Subcutaneous adipose tissue (tissue), 4 donors: ENCODE data around the gene CFAP221. TPM values are rescaled to one million over a fixed set of nuclear protein-coding genes. Genes with fewer than 3 reads are reported as not detected.

Experiments used
- CTCF ChIP-seq: fragments of 450-650 bp; IDR thresholded peaks from one replicate; pipeline ENCODE4 v1.5.1; 2016; ENCODE audit warnings: low read depth, mild to moderate bottlenecking, control low read depth, antibody characterized with exemption, moderate library complexity
- total RNA-seq, 4 donors: library from RNA; depleted of rRNA; stranded (reverse); fragments of >200 nt; gene quantifications; one replicate each; pipeline ENCODE4 v1.1.0, GENCODE V29; 2016

Gene CFAP221
- total RNA-seq, 4 donors from 2014 or later, result 1.3 to 1.4 (median 1.3) TPM; not detected in 1

DNA sequence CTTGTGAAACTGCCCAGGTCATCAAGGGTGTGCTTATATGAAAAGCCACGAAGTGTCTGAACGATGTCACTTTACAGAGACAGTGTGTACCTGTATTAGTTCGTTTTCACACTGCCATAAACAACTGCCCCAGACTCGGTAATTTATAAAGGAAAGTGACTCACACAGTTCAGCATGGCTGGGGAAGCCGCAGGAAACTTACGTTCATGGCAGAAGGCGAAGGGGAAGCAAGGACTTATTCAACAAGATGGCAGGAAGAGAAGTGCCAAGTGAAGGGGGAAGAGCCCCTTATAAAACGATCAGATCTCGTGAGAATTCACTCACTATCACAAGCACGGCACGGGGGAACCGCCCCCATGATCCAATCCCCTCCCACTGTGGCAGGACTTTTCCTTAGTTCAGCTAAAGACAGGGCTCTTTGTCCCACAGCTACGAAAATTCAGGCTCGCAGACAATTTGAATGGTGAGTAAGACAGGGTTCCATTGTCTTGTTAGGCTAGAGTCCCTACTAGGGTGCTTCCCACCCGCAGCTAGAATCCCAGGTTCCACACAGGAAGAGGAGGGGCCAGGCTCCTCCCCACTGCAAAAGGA lies 154.9 kb downstream of the CFAP221 start:
- no peak for TF ChIP-seq CTCF

GRCh38 chr2:119700866-119701265 lies 156.6 kb downstream of the CFAP221 start:
- no peak for TF ChIP-seq CTCF

DNA sequence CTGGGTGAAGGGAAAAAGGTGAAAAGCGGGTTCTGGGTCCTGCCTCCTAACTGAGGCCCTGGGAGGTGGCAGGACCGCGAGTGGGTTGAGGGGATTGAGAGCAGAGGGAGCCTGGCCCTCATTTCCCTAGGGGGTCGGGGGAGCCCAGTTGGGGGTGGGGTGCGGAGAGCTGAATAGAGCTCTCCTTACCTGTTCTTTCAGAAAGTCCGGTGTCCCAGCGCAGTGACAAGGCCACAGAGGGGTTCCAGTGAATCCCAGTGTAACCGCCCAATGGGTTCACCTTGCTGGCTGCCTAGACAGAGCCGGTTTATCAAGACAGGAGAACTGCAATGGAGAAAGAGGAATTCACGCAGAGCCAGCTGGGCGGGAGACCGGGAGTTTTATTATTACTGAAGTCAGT lies 157.1 kb downstream of the CFAP221 start:
- no peak for TF ChIP-seq CTCF

- no peak for TF ChIP-seq CTCF
These were observed 158.1 kb downstream of the CFAP221 start for GRCh38 chr2:119702203-119702917.

- no peak for TF ChIP-seq CTCF
These were observed 158.7 kb downstream of the CFAP221 start for GRCh38 chr2:119702918-119703401.

GRCh38 chr2:119703526-119703925 lies 159.3 kb downstream of the CFAP221 start:
- TF ChIP-seq CTCF, result no peak

DNA sequence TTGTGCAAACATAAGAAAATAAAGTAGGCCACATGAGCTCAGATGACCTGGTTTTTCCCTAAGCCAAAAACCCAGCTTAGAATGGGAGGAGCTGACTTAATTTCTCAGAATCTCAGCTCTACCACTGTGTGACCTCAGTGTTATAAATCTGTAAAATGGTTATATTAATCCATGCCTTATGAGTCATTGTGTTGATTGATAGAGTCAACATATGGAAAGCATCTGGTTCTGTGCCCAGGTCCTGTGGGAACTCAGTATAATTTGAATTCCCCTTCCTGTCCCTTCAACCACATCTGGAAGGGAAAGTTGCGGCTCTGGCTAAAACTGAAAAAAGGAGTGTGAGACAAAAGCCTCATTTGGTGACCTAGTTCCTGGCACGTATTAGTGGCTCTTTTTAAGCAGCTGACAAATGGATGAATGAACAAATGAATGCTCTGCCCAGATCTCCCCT lies 160.4 kb downstream of the CFAP221 start:
- no peak for TF ChIP-seq CTCF
